OCI-LY1 (cell line): ENCODE measurements around the gene GNG5.

Experiments used
- H2AFZ ChIP-seq: fragments of 200-600 bp; sonication (generic), shearing (Covaris generic); 2 replicates; pipeline ENCODE4 v1.6.0; 2014; ENCODE audit warnings: antibody characterized with exemption, mild to moderate bottlenecking, low read length
- H3F3A ChIP-seq: fragments of 200-600 bp; sonication (generic), shearing (Covaris generic); 2 replicates; pipeline ENCODE4 v1.6.0; 2014; ENCODE audit warnings: mild to moderate bottlenecking, antibody characterized with exemption, low read length, moderate library complexity; ENCODE audit not compliant: insufficient read depth
- H3K27ac ChIP-seq: fragments of 200-600 bp; sonication (generic); 2 replicates; pipeline ENCODE4 v1.5.1; 2014; ENCODE audit warnings: low read length, mixed run types, mild to moderate bottlenecking, low read depth; ENCODE audit not compliant: poor library complexity, severe bottlenecking
- H3K27me3 ChIP-seq: fragments of 200-600 bp; sonication (generic); 2 replicates; pipeline ENCODE4 v1.6.0; 2014; ENCODE audit warnings: antibody characterized with exemption, mild to moderate bottlenecking, low read length, moderate library complexity; ENCODE audit not compliant: insufficient read depth
- H3K36me3 ChIP-seq: fragments of 200-600 bp; sonication (generic); 2 replicates; pipeline ENCODE4 v1.6.1; 2014; ENCODE audit warnings: mild to moderate bottlenecking, antibody characterized with exemption, low read length, moderate library complexity, mixed read lengths; ENCODE audit not compliant: insufficient read depth
- H3K4me1 ChIP-seq: fragments of 200-600 bp; sonication (generic); 2 replicates; pipeline ENCODE4 v1.5.1; 2014; ENCODE audit warnings: mild to moderate bottlenecking, low read length, moderate library complexity; ENCODE audit not compliant: insufficient read depth, severe bottlenecking
- H3K4me2 ChIP-seq: fragments of 200-600 bp; sonication (generic), shearing (Covaris generic); 2 replicates; pipeline ENCODE4 v1.6.1; 2014; ENCODE audit warnings: low read length
- H3K4me3 ChIP-seq: fragments of 200-600 bp; sonication (generic); 2 replicates; pipeline ENCODE4 v1.5.1; 2014; ENCODE audit warnings: low read length, low read depth, mild to moderate bottlenecking, mixed read lengths; ENCODE audit not compliant: poor library complexity, severe bottlenecking
- H3K79me2 ChIP-seq: fragments of 200-600 bp; shearing (Covaris generic); 2 replicates; pipeline ENCODE4 v1.6.1; 2016; ENCODE audit warnings: mixed run types, low read length, mixed read lengths; ENCODE audit not compliant: insufficient read depth
- H3K9ac ChIP-seq: fragments of 200-600 bp; sonication (generic), shearing (Covaris generic); 2 replicates; pipeline ENCODE4 v1.6.1; 2014; ENCODE audit warnings: mild to moderate bottlenecking, low read length, mixed read lengths
- H3K9me2 ChIP-seq: fragments of 200-600 bp; sonication (generic), shearing (Covaris generic); 2 replicates; pipeline ENCODE4 v1.6.1; 2014; ENCODE audit warnings: low read depth, mild to moderate bottlenecking, low read length, mixed read lengths
- H3K9me3 ChIP-seq: fragments of 200-600 bp; shearing (Covaris generic); 2 replicates; pipeline ENCODE4 v1.6.1; 2014; ENCODE audit warnings: low read length, mixed read lengths
- H4K20me1 ChIP-seq: fragments of 200-600 bp; sonication (generic), shearing (Covaris generic); 2 replicates; pipeline ENCODE4 v1.6.0; 2016; ENCODE audit warnings: mild to moderate bottlenecking, low read length; ENCODE audit not compliant: insufficient read depth
- CTCF ChIP-seq: fragments of 200-600 bp; sonication (generic), shearing (Covaris generic); IDR thresholded peaks from 2 replicates; pipeline ENCODE4 v1.5.1; 2017; ENCODE audit warnings: mild to moderate bottlenecking, antibody characterized with exemption, low read length, moderate library complexity, mixed read lengths
- EZH2 ChIP-seq: fragments of 200-600 bp; sonication (generic), shearing (Covaris generic); IDR thresholded peaks from 2 replicates; pipeline ENCODE4 v1.8.0; 2017; ENCODE audit warnings: borderline replicate concordance, mixed run types, mild to moderate bottlenecking, antibody characterized with exemption, low read length, moderate library complexity, mixed read lengths

Gene GNG5

GRCh38 chr1:84467298-84467697, 39.1 kb downstream of the GNG5 start:
- Histone ChIP-seq H3K9me3 (no peaks in the 10 kb centered on the region), H3K4me3 (no peak overlapping the region), H3F3A (no peaks in the 10 kb centered on the region), H3K9ac (no peak overlapping the region), H3K27ac (no peak overlapping the region), H3K4me1 (no peaks in the 10 kb centered on the region), H3K36me3 (no peaks in the 10 kb centered on the region), H3K79me2 (no peaks in the 10 kb centered on the region), H3K27me3 (peaks cover 4% of the 10 kb centered on the region; the same call in 1 of the 2 replicates), H3K9me2 (no peaks in the 10 kb centered on the region), H3K4me2 (no peak overlapping the region), H2AFZ (no peak overlapping the region), H4K20me1 (no peaks in the 10 kb centered on the region)
- no peak for TF ChIP-seq CTCF
- TF ChIP-seq EZH2: no peak

- H4K20me1 ChIP-seq: no peaks in the 10 kb centered on the region
- peaks cover 4% of the 10 kb centered on the region; the same call in 1 of the 2 replicates for H3K27me3 ChIP-seq
- no peaks in the 10 kb centered on the region for H3K9me2 ChIP-seq
- H3K36me3 ChIP-seq: no peaks in the 10 kb centered on the region
- no peak overlapping the region for H3K4me2 ChIP-seq
- no peaks in the 10 kb centered on the region for H3K9me3 ChIP-seq
- no peak overlapping the region for H2AFZ ChIP-seq
- no peak overlapping the region for H3K9ac ChIP-seq
- TF ChIP-seq CTCF: no peak
- TF ChIP-seq EZH2: no peak
- H3K79me2 ChIP-seq: no peaks in the 10 kb centered on the region
- no peaks in the 10 kb centered on the region for H3K4me1 ChIP-seq
- H3K4me3 ChIP-seq: no peak overlapping the region
- no peak overlapping the region for H3K27ac ChIP-seq
- no peaks in the 10 kb centered on the region for H3F3A ChIP-seq
Observed at GRCh38 chr1:84462118-84462517, 44.3 kb downstream of the GNG5 start.

GRCh38 chr1:84452436-84452835, 53.9 kb downstream of the GNG5 start:
- H3K79me2 ChIP-seq: no peaks in the 10 kb centered on the region
- H3K36me3 ChIP-seq: no peaks in the 10 kb centered on the region
- no peaks in the 10 kb centered on the region for H3K27me3 ChIP-seq

More at GRCh38 chr1:84452436-84452835, 53.9 kb downstream of the GNG5 start:
- Histone ChIP-seq H3K4me3 (no peak overlapping the region), H3K9me2 (no peaks in the 10 kb centered on the region), H3K27ac (no peak overlapping the region), H2AFZ (no peak overlapping the region), H3K4me1 (no peaks in the 10 kb centered on the region), H3K9me3 (no peaks in the 10 kb centered on the region), H3K4me2 (no peak overlapping the region), H3K9ac (no peak overlapping the region), H3F3A (no peaks in the 10 kb centered on the region), H4K20me1 (no peaks in the 10 kb centered on the region)
- TF ChIP-seq CTCF (no peak), EZH2 (no peak)
